HepG2 (cell line): ENCODE results near the gene CBX6. TPM values are rescaled to one million over a fixed set of nuclear protein-coding genes. Genes with fewer than 3 reads are reported as not detected.

ENCODE experiments used
- ARNT2 ChIP-seq: sonication (generic); formaldehyde crosslinking; IDR thresholded peaks from 2 replicates; pipeline ENCODE4 v1.8.0; 2022; ENCODE audit warnings: mild to moderate bottlenecking, low read depth, missing genetic modification reagents, moderate library complexity
- BCL3 ChIP-seq: sonication (generic); formaldehyde crosslinking; IDR thresholded peaks from 2 replicates; pipeline ENCODE4 v1.5.1; 2020; ENCODE audit warnings: mild to moderate bottlenecking, missing genetic modification reagents, moderate library complexity
- ELF1 ChIP-seq: sonication (generic); formaldehyde crosslinking; IDR thresholded peaks from 2 replicates; pipeline ENCODE4 v1.4.0; 2020; ENCODE audit warnings: missing genetic modification reagents
- FOSL2 ChIP-seq: sonication (generic); formaldehyde crosslinking; IDR thresholded peaks from 2 replicates; pipeline ENCODE4 v1.4.0; 2020; ENCODE audit warnings: missing genetic modification reagents
- FOXC1 ChIP-seq: sonication (generic); formaldehyde crosslinking; IDR thresholded peaks from 2 replicates; pipeline ENCODE4 v1.8.0; 2022; ENCODE audit warnings: mild to moderate bottlenecking, missing genetic modification reagents, borderline replicate concordance
- HMG20B ChIP-seq: conservative IDR thresholded peaks from 2 replicates; pipeline ENCODE4 v1.6.1; 2016; ENCODE audit warnings: missing genetic modification reagents, missing compliant biosample characterization
- KAT7 ChIP-seq: IDR thresholded peaks from 2 replicates; pipeline ENCODE4 v1.6.1; 2018; ENCODE audit warnings: borderline replicate concordance, missing compliant biosample characterization
- NR1H2 ChIP-seq: sonication (generic); formaldehyde crosslinking; IDR thresholded peaks from 2 replicates; pipeline ENCODE4 v1.8.1; 2022; ENCODE audit warnings: low read depth, missing genetic modification reagents, borderline replicate concordance
- SMAD1 ChIP-seq: sonication (generic); formaldehyde crosslinking; IDR thresholded peaks from 2 replicates; pipeline ENCODE4 v1.4.0; 2020; ENCODE audit warnings: missing genetic modification reagents, low read depth, mild to moderate bottlenecking, borderline replicate concordance
- STAT6 ChIP-seq: sonication (generic); formaldehyde crosslinking; IDR thresholded peaks from 2 replicates; pipeline ENCODE4 v1.4.0; 2020; ENCODE audit warnings: missing genetic modification reagents, mild to moderate bottlenecking, borderline replicate concordance
- ZNF232 ChIP-seq: sonication (generic); formaldehyde crosslinking; IDR thresholded peaks from 2 replicates; pipeline ENCODE4 v1.4.0; 2020; ENCODE audit warnings: missing genetic modification reagents, borderline replicate concordance
- ZNF451 ChIP-seq: sonication (generic); formaldehyde crosslinking; IDR thresholded peaks from 2 replicates; pipeline ENCODE4 v1.5.0; 2020; ENCODE audit warnings: mild to moderate bottlenecking, missing genetic modification reagents
- ZNF501 ChIP-seq: sonication (generic); formaldehyde crosslinking; IDR thresholded peaks from 2 replicates; pipeline ENCODE4 v1.5.1; 2020; ENCODE audit warnings: mild to moderate bottlenecking, moderate library complexity, missing genetic modification reagents
- ZNF558 ChIP-seq: sonication (generic); formaldehyde crosslinking; IDR thresholded peaks from 2 replicates; pipeline ENCODE4 v1.9.0; 2022; ENCODE audit warnings: mild to moderate bottlenecking, missing genetic modification reagents, borderline replicate concordance
- ZNF781 ChIP-seq: sonication (generic); formaldehyde crosslinking; IDR thresholded peaks from 2 replicates; pipeline ENCODE4 v1.5.1; 2020; ENCODE audit warnings: borderline replicate concordance, mild to moderate bottlenecking, missing genetic modification reagents; ENCODE audit errors: not compliant biosample characterization
- ZNF800 ChIP-seq: sonication (generic); formaldehyde crosslinking; IDR thresholded peaks from 2 replicates; pipeline ENCODE4 v1.4.0; 2020; ENCODE audit warnings: missing genetic modification reagents
- ZNF839 ChIP-seq: sonication (generic); formaldehyde crosslinking; IDR thresholded peaks from 2 replicates; pipeline ENCODE4 v1.4.0; 2020; ENCODE audit warnings: missing genetic modification reagents, mild to moderate bottlenecking, borderline replicate concordance
- ZSCAN25 ChIP-seq: sonication (generic); formaldehyde crosslinking; IDR thresholded peaks from 2 replicates; pipeline ENCODE4 v1.8.0; 2022; ENCODE audit warnings: mild to moderate bottlenecking, missing genetic modification reagents
- ZSCAN31 ChIP-seq: sonication (generic); formaldehyde crosslinking; IDR thresholded peaks from 2 replicates; pipeline ENCODE4 v1.5.0; 2020; ENCODE audit warnings: low read depth, mild to moderate bottlenecking, missing genetic modification reagents
- polyA plus RNA-seq, 8 experiments: library from polyadenylated mRNA; depleted of rRNA in 3 of 8; stranded (reverse) in 7 of 8; unstranded in 1 of 8; fragments of >200 nt; fragmentation: Illumina TruSeq in 4 of 8; extraction: Trizol in 4 of 8; gene quantifications; 2 replicates each; pipeline versions ENCODE4 v1.2.1 to v1.2.3, GENCODE V29; 2011 to 2016; ENCODE audit warnings: low read depth in 4 of 8, missing spikeins in 1 of 8, mixed read lengths in 1 of 8; ENCODE audit not compliant: insufficient read depth in 1 of 8
- total RNA-seq, 5 experiments: library from RNA; depleted of rRNA; stranded (reverse); fragments of >200 nt; fragmentation: Illumina TruSeq; extraction: Trizol; gene quantifications; 2 replicates each; pipeline ENCODE4 v1.2.3, GENCODE V29; 2016; ENCODE audit warnings: low read depth in 1 of 5
- TF ChIP-seq, protein P1 (sequence below): sonication (generic); formaldehyde crosslinking; IDR thresholded peaks from 2 replicates; pipeline ENCODE4 v1.5.1; 2020; ENCODE audit warnings: mild to moderate bottlenecking, missing genetic modification reagents

The CBX6 gene
- total and polyA plus RNA-seq, 2 of the 13 experiments (the other 11 are each of a cell fraction or from before 2014, with no cell fraction given) = 1.7 to 6.5 TPM

GRCh38 chr22:38868886-38869381, 3.1 kb downstream of the CBX6 start (continued):
- TF ChIP-seq STAT6 (CRISPR knock-in tag) (no peak), FOXC1 (CRISPR knock-in tag) (no peak), ZNF781 (CRISPR knock-in tag) (no peak), ZNF800 (CRISPR knock-in tag) (no peak), ZNF232 (CRISPR knock-in tag) (no peak), ELF1 (CRISPR knock-in tag) (no peak), KAT7 (CRISPR knock-in tag) (no peak), FOSL2 (CRISPR knock-in tag) (peak; percentile 31; the same call in 1 of the 2 replicates), ZNF839 (CRISPR knock-in tag) (no peak), ZSCAN31 (CRISPR knock-in tag) (0 out of 2 replicates have a peak, but pooled peaks have one; percentile 46), ARNT2 (CRISPR knock-in tag) (peak; percentile 59; the same call in 1 of the 2 replicates), HMG20B (CRISPR knock-in tag) (no peak), ZNF451 (CRISPR knock-in tag) (no peak), SMAD1 (no peak), BCL3 (no peak), ZNF501 (CRISPR knock-in tag) (0 out of 2 replicates have a peak, but pooled peaks have one; percentile 50), NR1H2 (CRISPR knock-in tag) (no peak), ZNF558 (CRISPR knock-in tag) (no peak), ZSCAN25 (no peak)
- TF ChIP-seq, protein P1, sequence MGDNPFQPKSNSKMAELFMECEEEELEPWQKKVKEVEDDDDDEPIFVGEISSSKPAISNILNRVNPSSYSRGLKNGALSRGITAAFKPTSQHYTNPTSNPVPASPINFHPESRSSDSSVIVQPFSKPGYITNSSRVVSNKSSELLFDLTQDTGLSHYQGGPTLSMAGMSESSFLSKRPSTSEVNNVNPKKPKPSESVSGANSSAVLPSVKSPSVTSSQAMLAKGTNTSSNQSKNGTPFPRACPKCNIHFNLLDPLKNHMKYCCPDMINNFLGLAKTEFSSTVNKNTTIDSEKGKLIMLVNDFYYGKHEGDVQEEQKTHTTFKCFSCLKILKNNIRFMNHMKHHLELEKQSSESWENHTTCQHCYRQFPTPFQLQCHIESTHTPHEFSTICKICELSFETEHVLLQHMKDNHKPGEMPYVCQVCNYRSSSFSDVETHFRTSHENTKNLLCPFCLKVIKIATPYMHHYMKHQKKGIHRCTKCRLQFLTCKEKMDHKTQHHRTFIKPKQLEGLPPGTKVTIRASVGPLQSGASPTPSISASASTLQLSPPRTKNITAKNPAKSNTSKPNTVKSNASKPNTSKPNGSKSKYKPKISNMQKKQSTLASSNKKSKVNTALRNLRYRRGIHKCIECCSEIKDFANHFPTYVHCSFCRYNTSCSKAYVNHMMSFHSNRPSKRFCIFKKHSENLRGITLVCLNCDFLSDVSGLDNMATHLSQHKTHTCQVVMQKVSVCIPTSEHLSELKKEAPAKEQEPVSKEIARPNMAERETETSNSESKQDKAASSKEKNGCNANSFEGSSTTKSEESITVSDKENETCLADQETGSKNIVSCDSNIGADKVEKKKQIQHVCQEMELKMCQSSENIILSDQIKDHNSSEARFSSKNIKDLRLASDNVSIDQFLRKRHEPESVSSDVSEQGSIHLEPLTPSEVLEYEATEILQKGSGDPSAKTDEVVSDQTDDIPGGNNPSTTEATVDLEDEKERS (CRISPR knock-in tag) = no peak
